HCT116 (cell line): ENCODE results near the gene ZNF678. TPM values are rescaled to one million over a fixed set of nuclear protein-coding genes. Genes with fewer than 3 reads are reported as not detected.

Experiments used
- ATAC-seq: fragments of 200-7000 bp; cut with Tn5 transposase; 2 replicates; pipeline ENCODE4 v1.9.1; 2020; ENCODE audit warnings: mild to moderate bottlenecking, moderate library complexity
- BruUV-seq: library from RNA; stranded (reverse); fragments of 400-500 nt; replicated peaks from 2 replicates; lab custom pipeline; 2021; lab: Mats Ljungman, UMichigan
- CTCF ChIA-PET: fragments of 300-600 bp; sonication (Branson Sonifier 250); formaldehyde crosslinking; loops from one replicate; lab custom pipeline; 2021; ENCODE audit warnings: antibody characterized with exemption; lab: Charles Lee
- POLR2A ChIA-PET: fragments of 300-600, 350-600 bp; sonication (Branson Sonifier 250); formaldehyde crosslinking; loops from one replicate; lab custom pipeline; 2021; ENCODE audit warnings: antibody characterized with exemption; lab: Charles Lee
- RAD21 ChIA-PET, 2 experiments: fragments of 300-600 bp; sonication (Branson Sonifier 250); formaldehyde crosslinking; loops; one replicate each; lab custom pipeline; 2023; ENCODE audit warnings: low total read pairs in 2 of 2; ENCODE audit not compliant: uncharacterized antibody in 2 of 2, unreplicated experiment in 2 of 2, low non-redundant PET in 1 of 2; lab: Charles Lee
- DNase-seq: peaks from one replicate; pipeline ENCODE4 v3.0.0-alpha.2; 2010; ENCODE audit warnings: low read depth, low spot score
- H2AFZ ChIP-seq: fragments of 200-600 bp; shearing (Covaris generic), sonication (generic); 2 replicates; pipeline ENCODE4 v1.6.1; 2017; ENCODE audit warnings: low read depth, mixed run types, mixed read lengths, antibody characterized with exemption, low read length; ENCODE audit not compliant: poor library complexity, severe bottlenecking
- H3K27ac ChIP-seq: 2 replicates; pipeline ENCODE4 v1.5.1; 2012; ENCODE audit warnings: low read depth, low read length
- H3K27me3 ChIP-seq: fragments of 200-600 bp; sonication (generic); 2 replicates; pipeline ENCODE4 v1.6.1; 2016; ENCODE audit warnings: mixed run types, low read length, mixed read lengths; ENCODE audit not compliant: insufficient read depth
- H3K36me3 ChIP-seq, 2 experiments: fragments of 200-500 bp in 1 of 2; fragments of 200-600 bp in 1 of 2; sonication (Bioruptor generic) in 1 of 2; sonication (generic) in 1 of 2; 2 replicates each; pipeline versions ENCODE4 v1.5.1 to v1.6.1; 2014 to 2016; ENCODE audit warnings: low read length in 2 of 2, inconsistent platforms in 1 of 2, mixed read lengths in 1 of 2, mixed run types in 1 of 2; ENCODE audit not compliant: insufficient read depth in 2 of 2, control insufficient read depth in 1 of 2
- H3K4me1 ChIP-seq, 2 experiments: fragments of 200-600 bp in 1 of 2; sonication (generic) in 1 of 2; 2 replicates each; pipeline versions ENCODE4 v1.5.1 to v1.6.1; 2012 to 2017; ENCODE audit warnings: low read length in 2 of 2, inconsistent platforms in 1 of 2, mild to moderate bottlenecking in 1 of 2, mixed read lengths in 1 of 2, mixed run types in 1 of 2, moderate library complexity in 1 of 2; ENCODE audit not compliant: insufficient read depth in 2 of 2, control insufficient read depth in 1 of 2
- H3K4me2 ChIP-seq: fragments of 200-600 bp; sonication (generic); 2 replicates; pipeline ENCODE4 v1.6.1; 2017; ENCODE audit warnings: mixed run types, low read length, mixed read lengths
- H3K4me3 ChIP-seq, 2 experiments: fragments of 200-600 bp in 1 of 2; sonication (generic) in 1 of 2; replicated peaks in 1 of 2; 2 replicates each; pipeline ENCODE4 v1.5.1; 2011 to 2016; ENCODE audit warnings: low read length in 2 of 2, control low read depth in 1 of 2, low read depth in 1 of 2, mild to moderate bottlenecking in 1 of 2, mixed read lengths in 1 of 2, mixed run types in 1 of 2
- H3K79me2 ChIP-seq: fragments of 200-600 bp; sonication (generic); 2 replicates; pipeline ENCODE4 v1.6.1; 2017; ENCODE audit warnings: mild to moderate bottlenecking, mixed run types, low read length, moderate library complexity, mixed read lengths; ENCODE audit not compliant: insufficient read depth
- H3K9ac ChIP-seq: fragments of 200-600 bp; sonication (generic); 2 replicates; pipeline ENCODE4 v1.6.1; 2016; ENCODE audit warnings: low read length, mixed read lengths
- H3K9me2 ChIP-seq: fragments of 200-600 bp; sonication (generic), shearing (Covaris generic); 2 replicates; pipeline ENCODE4 v1.6.1; 2017; ENCODE audit warnings: mixed run types, mild to moderate bottlenecking, moderate library complexity; ENCODE audit not compliant: insufficient read depth
- H3K9me3 ChIP-seq, 2 experiments: fragments of 200-500 bp in 1 of 2; fragments of 200-600 bp in 1 of 2; sonication (Bioruptor generic) in 1 of 2; sonication (generic) in 1 of 2; 2 replicates each; pipeline ENCODE4 v1.6.1; 2014 to 2017; ENCODE audit warnings: low read length in 2 of 2, mixed read lengths in 2 of 2, inconsistent platforms in 1 of 2, low read depth in 1 of 2, mild to moderate bottlenecking in 1 of 2, mixed run types in 1 of 2, moderate library complexity in 1 of 2; ENCODE audit not compliant: control insufficient read depth in 1 of 2, insufficient read depth in 1 of 2
- H4K20me1 ChIP-seq: fragments of 200-600 bp; sonication (generic), shearing (Covaris generic); 2 replicates; pipeline ENCODE4 v1.6.1; 2017; ENCODE audit warnings: mixed run types, mild to moderate bottlenecking, moderate library complexity; ENCODE audit not compliant: insufficient read depth
- ATF3 ChIP-seq: IDR thresholded peaks from 2 replicates; pipeline ENCODE4 v1.6.1; 2012
- CBX3 ChIP-seq: IDR thresholded peaks from 2 replicates; pipeline ENCODE4 v1.6.1; 2012; ENCODE audit warnings: low read depth
- CEBPB ChIP-seq: IDR thresholded peaks from 2 replicates; pipeline ENCODE4 v1.6.1; 2012; ENCODE audit warnings: low read depth
- EGR1 ChIP-seq: IDR thresholded peaks from 2 replicates; pipeline ENCODE4 v1.6.1; 2012; ENCODE audit warnings: low read depth
- ELF1 ChIP-seq: IDR thresholded peaks from 2 replicates; pipeline ENCODE4 v1.6.1; 2012; ENCODE audit warnings: low read depth, borderline replicate concordance
- EZH2 ChIP-seq: fragments of 200-600 bp; sonication (generic); IDR thresholded peaks from 2 replicates; pipeline ENCODE4 v1.6.1; 2017; ENCODE audit warnings: antibody characterized with exemption, mixed run types
- JUND ChIP-seq: IDR thresholded peaks from 2 replicates; pipeline ENCODE4 v1.6.1; 2012
- POLR2A ChIP-seq: IDR thresholded peaks from 2 replicates; pipeline ENCODE4 v1.7.0; 2011; ENCODE audit warnings: borderline replicate concordance; ENCODE audit not compliant: insufficient read depth, insufficient read length; ENCODE audit errors: extremely low read depth
- POLR2AphosphoS5 ChIP-seq: IDR thresholded peaks from 2 replicates; pipeline ENCODE4 v1.6.1; 2011; ENCODE audit warnings: mild to moderate bottlenecking, low read depth, low read length, moderate library complexity
- RAD21 ChIP-seq: IDR thresholded peaks from 2 replicates; pipeline ENCODE4 v1.6.1; 2012; ENCODE audit warnings: low read depth, mild to moderate bottlenecking
- SIN3A ChIP-seq: IDR thresholded peaks from 2 replicates; pipeline ENCODE4 v1.6.1; 2012; ENCODE audit warnings: low read depth
- SP1 ChIP-seq: IDR thresholded peaks from 2 replicates; pipeline ENCODE4 v1.6.1; 2012; ENCODE audit warnings: low read depth
- TCF7L2 ChIP-seq: IDR thresholded peaks from 2 replicates; pipeline ENCODE4 v1.7.0; 2011; ENCODE audit warnings: borderline replicate concordance, inconsistent platforms; ENCODE audit not compliant: insufficient read depth, insufficient read length; ENCODE audit errors: extremely low read depth
- YY1 ChIP-seq: IDR thresholded peaks from 2 replicates; pipeline ENCODE4 v1.6.1; 2011; ENCODE audit warnings: low read length, low read depth, moderate library complexity, mild to moderate bottlenecking; ENCODE audit not compliant: insufficient replicate concordance; ENCODE audit errors: extremely low read depth
- ZNF274 ChIP-seq: fragments of 200-500 bp; sonication (Bioruptor generic); IDR thresholded peaks from 2 replicates; pipeline ENCODE4 v1.6.1; 2014; ENCODE audit warnings: mild to moderate bottlenecking, low read depth, low read length, inconsistent platforms
- intact Hi-C: fragments of 100-400 bp; cut with micrococcal nuclease; formaldehyde crosslinking; loops from 2 replicates; pipeline ENCODE4 v1.10.0; 2022
- total RNA-seq: library from RNA; stranded (reverse); gene quantifications from one replicate; pipeline ENCODE4 v1.2.1, GENCODE V29; 2021; ENCODE audit not compliant: unreplicated experiment
- TF ChIP-seq, protein P1 (sequence below): IDR thresholded peaks from 2 replicates; pipeline ENCODE4 v1.6.1; 2012; ENCODE audit warnings: low read depth
- TF ChIP-seq, protein P2 (sequence below): IDR thresholded peaks from 2 replicates; pipeline ENCODE4 v1.6.1; 2012

The ZNF678 gene
- total RNA-seq, 1 experiment from 2014 or later: 6.1 TPM

DNA sequence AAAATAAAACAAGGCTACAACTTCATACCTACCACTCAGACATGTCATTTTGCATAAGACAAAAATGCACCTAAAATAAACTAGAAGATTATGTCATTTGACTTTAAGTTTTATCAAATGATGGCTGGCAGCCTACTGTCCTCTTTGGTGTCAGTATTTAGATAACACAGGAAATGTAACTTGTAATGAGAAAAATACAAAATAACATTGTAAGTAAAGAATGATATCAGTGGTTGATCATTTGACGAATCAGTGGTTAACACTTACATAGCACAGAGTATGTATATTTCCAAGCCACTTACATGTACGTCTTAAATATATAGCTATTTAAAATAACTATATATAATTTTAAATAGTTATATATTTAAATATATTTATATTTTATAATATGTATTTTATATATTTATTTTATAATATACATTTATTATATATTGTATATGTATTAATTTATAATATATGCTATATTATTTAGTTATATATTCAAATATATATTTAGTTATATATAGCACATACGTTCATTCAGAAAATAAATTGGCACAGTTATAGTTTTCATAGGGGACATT is 44.1 kb downstream of the ZNF678 start:
- Histone ChIP-seq H3K27me3 (no peaks in the 10 kb centered on the region), H3K4me1 (no peaks in the 10 kb centered on the region), H3K27ac (no peak overlapping the region), H3K79me2 (peaks cover 12% of the 10 kb centered on the region), H3K36me3 (no peaks in the 10 kb centered on the region), H3K4me2 (no peak overlapping the region), H2AFZ (no peak overlapping the region), H4K20me1 (no peaks in the 10 kb centered on the region), H3K9me3 (peaks cover 4 to 11% of the 10 kb centered on the region in 2 experiments; a peak in 3 of 4 replicates), H3K9ac (no peak overlapping the region), H3K4me3 (no peak overlapping the region), H3K9me2 (no peaks in the 10 kb centered on the region)
- POLR2A ChIA-PET: no interaction called here
- RAD21 ChIA-PET: no interaction called here
- intact Hi-C loops: no loop called here
- ATAC-seq (no peak), DNase-seq (no peak)
- CTCF ChIA-PET: no interaction called here
- BruUV-seq: no TSS peak
- no peak for TF ChIP-seq YY1
- TF ChIP-seq, protein P1, sequence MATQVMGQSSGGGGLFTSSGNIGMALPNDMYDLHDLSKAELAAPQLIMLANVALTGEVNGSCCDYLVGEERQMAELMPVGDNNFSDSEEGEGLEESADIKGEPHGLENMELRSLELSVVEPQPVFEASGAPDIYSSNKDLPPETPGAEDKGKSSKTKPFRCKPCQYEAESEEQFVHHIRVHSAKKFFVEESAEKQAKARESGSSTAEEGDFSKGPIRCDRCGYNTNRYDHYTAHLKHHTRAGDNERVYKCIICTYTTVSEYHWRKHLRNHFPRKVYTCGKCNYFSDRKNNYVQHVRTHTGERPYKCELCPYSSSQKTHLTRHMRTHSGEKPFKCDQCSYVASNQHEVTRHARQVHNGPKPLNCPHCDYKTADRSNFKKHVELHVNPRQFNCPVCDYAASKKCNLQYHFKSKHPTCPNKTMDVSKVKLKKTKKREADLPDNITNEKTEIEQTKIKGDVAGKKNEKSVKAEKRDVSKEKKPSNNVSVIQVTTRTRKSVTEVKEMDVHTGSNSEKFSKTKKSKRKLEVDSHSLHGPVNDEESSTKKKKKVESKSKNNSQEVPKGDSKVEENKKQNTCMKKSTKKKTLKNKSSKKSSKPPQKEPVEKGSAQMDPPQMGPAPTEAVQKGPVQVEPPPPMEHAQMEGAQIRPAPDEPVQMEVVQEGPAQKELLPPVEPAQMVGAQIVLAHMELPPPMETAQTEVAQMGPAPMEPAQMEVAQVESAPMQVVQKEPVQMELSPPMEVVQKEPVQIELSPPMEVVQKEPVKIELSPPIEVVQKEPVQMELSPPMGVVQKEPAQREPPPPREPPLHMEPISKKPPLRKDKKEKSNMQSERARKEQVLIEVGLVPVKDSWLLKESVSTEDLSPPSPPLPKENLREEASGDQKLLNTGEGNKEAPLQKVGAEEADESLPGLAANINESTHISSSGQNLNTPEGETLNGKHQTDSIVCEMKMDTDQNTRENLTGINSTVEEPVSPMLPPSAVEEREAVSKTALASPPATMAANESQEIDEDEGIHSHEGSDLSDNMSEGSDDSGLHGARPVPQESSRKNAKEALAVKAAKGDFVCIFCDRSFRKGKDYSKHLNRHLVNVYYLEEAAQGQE: no peak
- no peak for TF ChIP-seq TCF7L2
- TF ChIP-seq ATF3: no peak
- no peak for TF ChIP-seq EGR1
- TF ChIP-seq CEBPB: no peak
- no peak for TF ChIP-seq CBX3
- TF ChIP-seq POLR2A: no peak
- TF ChIP-seq, protein P2, sequence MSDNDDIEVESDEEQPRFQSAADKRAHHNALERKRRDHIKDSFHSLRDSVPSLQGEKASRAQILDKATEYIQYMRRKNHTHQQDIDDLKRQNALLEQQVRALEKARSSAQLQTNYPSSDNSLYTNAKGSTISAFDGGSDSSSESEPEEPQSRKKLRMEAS: no peak
- TF ChIP-seq ELF1: no peak
- TF ChIP-seq SIN3A: no peak
- TF ChIP-seq SP1: no peak
- TF ChIP-seq JUND: no peak
- TF ChIP-seq EZH2: no peak
- TF ChIP-seq POLR2AphosphoS5: no peak
- TF ChIP-seq ZNF274: no peak
- no peak for TF ChIP-seq RAD21
